CD4-positive, alpha-beta T cell treated with Interleukin-4 for 4 hours (primary cell): ENCODE results near the gene ENTPD2.

Experiments used
- DNase-seq: peaks from one replicate; pipeline ENCODE4 v3.0.0-alpha.2; 2020

Gene ENTPD2

DNA sequence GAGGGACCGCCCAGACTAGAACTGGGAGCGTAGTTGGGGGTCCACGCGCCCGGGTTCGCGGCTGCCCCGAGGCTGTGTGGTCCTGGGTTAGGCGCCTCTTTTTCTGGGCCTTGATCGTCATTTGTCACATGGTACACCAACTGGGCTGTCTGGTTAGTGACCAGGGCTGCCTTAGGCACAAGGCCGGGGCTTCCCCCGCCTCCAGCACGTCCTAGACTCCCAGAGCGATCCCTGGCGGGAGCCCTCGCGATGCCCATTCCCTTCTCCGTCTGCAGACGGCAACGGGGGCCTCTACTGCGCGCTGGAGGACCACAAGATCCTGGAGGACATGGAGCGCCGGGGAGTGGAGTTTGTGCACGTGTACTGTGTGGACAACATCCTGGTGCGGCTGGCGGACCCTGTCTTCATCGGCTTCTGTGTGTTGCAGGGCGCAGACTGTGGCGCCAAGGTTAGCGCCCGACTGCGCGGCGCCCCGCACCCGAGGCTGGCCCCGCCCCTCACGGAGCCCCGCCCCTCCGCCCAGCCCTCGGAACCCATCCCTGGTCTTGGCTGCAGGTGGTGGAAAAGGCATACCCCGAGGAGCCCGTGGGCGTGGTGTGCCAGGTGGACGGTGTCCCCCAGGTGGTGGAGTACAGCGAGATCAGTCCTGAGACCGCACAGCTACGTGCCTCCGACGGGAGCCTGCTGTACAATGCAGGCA is 25.0 kb upstream of the ENTPD2 start:
- no peak for DNase-seq

- peak; percentile 22 for DNase-seq
Observed at GRCh38 chr9:137077758-137078693, 24.2 kb upstream of the ENTPD2 start.

DNA sequence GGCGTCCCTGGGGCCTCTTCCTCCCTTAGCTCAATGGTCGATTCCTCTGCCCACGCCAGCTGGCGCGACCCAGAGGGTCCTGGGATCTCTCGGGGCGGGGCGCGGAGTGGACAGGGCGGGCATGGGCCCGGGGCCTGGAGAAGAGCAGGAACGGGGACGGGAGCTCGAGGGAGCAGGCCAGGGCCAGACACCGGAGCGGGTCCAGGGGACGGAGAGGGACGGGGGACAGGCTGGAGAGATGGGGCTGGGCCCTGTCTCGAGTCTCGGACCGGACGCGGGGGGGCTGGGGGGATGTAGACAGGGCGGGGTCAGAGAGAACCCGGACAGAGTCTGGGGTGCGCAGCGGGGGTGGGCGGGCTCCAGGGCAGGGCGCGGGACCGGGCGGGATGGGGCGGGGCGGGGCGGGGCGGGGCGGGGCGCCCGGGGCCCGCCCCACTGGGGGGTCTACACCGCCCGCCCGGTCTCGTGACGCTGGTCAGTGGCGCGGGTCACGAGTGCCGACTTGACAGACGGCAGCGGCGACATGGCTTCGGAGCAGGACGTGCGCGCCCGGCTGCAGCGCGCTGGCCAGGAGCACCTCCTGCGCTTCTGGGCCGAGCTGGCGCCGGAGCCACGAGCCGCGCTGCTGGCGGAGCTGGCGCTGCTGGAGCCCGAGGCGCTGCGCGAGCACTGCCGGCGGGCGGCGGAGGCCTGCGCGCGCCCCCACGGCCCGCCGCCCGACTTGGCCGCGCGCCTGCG is 23.3 kb upstream of the ENTPD2 start, which contains the start of gene UAP1L1:
UAP1L1 (plus strand) TSS at position 508 of the 738 bp plus-strand sequence; CDS start at position 524, 16 bp downstream.
- DNase-seq = peak; percentile 53

DNA sequence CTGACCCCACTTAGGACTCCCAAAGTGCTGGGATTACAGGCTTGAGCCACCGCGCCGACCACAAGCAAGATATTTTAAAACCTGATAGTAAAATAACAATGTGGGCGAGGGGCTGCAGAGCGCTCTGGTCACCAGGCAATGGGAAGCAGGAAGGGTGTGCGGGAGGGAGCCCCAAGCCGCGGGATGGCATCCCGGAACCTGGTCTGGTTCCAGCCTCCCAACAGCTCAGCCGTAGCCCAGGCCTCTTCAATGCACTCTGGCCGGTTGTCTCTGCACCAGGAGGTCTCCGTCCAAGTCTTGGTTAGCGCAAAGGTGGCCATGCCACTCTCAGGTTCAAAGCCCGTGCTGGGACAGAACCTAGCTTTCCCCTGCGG is 22.8 kb upstream of the ENTPD2 start:
- DNase-seq = no peak

DNA sequence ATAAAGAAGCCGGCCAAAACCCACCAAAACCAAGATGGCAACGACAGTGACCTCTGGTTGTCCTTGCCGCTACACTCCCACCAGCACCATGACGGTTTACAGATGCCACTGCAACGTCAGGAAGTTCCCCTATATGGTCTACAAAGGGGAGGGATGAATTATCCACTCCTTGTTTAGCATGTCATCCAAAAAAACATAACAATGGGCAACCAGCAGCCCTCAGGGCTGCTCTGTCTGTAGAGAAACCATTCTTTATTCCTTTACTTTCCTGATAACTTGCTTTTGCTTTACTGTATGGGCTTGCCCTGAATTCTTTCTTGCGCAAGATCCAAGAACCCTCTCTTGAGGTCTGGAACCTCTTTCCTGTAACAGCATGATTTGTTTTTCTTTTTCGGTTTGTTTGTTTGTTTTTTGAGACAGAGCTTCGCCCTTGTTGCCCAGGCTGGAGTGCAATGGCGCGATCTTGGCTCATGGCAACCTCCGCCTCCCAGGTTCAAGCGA is 21.5 kb upstream of the ENTPD2 start:
- no peak for DNase-seq

DNA sequence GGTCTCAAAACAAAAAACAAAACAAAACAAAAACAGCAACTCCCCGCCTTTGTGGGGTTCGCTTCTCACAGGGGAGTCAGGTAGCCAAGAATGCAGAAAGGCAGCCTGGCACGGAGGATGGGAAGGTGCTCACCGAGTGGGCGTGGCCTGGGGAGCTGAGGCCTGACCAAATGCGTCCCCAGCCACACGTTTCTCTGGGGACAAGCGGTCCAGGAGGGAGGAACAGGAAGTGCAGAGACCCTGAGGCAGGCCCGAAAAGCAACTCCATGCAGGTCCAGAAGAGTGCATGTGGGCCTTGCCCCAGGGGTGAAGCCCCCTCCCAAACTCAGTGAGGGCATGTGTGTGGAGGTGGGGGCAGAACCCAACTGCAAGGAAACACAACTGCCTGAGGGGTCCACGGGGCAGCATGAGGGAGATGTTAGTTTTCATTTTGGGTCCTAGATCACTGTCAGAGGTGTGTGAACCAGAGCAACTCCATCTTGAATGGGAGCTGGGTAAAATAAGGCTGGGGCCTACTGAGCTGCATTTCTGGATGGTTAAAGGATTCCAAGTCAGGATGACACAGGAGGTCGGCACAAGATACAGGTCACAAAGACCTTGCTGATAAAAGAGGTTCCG is 20.9 kb upstream of the ENTPD2 start:
- DNase-seq = no peak

- DNase-seq = no peak
Observed at GRCh38 chr9:137073992-137074399, 20.1 kb upstream of the ENTPD2 start.

GRCh38 chr9:137071282-137071681 is 17.4 kb upstream of the ENTPD2 start:
- no peak for DNase-seq

GRCh38 chr9:137070906-137071275 is 17.0 kb upstream of the ENTPD2 start:
- no peak for DNase-seq

- peak; percentile 81 for DNase-seq
Observed at GRCh38 chr9:137070201-137070905, 16.5 kb upstream of the ENTPD2 start, which contains the start of gene SAPCD2. Gene SAPCD2 (minus strand): TSS chr9:137070557. CDS start chr9:137070460, 97 bp downstream.

DNA sequence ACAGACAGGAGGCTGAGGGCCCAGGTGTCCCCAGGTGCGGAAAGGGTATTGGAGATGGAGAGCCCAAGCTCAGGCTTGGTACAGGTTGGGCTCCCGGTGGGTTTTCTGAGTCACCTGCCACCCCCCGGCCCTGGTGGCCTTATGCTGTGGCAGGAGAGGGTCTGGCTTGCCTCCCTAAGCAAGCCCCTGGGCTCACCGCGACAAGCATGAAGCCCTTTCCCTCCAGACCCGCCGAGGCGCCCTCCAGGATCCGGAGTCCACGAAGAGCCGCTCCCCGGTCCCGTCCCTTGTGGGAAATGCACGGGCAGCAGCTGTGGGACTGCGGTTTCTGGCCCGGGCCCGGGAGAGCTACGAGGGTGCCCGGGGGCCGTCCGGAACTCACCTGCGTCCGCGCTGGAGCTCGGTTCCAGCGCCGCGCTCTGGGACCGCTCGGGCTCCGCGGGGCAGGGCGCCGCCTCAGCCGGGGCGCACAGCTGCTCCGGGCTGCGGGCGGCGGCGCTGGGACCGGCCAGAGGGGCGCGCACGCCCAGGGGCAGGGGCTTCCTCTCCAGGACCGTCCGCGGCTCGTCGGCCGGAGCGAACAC is 15.7 kb upstream of the ENTPD2 start:
- no peak for DNase-seq

GRCh38 chr9:137068539-137069507 is 15.0 kb upstream of the ENTPD2 start:
- no peak for DNase-seq

DNA sequence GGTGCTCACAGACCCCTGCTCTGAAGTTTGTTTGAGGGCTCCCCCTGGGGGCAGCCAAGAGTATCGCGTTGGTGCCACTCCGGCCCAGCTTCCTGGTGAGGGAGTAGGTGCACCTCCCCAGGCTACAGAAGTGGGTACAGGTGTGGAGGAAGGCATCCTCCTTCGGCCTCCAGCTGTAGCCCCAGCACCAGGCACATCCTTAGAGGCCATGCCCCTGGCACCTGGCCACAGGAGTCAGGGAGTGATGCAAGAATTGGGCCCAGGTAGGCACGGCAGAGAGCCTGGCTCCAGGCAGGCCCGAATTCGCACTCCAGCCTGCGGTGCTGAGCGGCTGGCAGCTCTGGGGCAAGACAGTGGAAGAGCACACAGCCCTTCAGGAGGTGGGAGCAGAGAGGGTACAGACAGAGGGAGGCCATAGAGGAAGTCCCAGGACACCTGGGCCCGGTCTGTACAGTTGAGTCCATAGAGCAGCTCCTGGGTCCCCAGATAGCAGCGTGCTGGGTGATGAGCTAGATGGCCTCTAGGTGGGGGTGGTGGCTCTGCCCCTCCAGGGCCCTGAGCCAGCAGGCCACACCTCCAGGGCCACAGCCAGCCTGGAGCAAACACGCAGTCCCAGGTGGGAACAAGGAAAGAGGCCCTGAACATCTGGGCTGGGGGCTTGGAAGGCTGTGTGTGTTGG is 14.1 kb upstream of the ENTPD2 start:
- peak; percentile 87 for DNase-seq

DNA sequence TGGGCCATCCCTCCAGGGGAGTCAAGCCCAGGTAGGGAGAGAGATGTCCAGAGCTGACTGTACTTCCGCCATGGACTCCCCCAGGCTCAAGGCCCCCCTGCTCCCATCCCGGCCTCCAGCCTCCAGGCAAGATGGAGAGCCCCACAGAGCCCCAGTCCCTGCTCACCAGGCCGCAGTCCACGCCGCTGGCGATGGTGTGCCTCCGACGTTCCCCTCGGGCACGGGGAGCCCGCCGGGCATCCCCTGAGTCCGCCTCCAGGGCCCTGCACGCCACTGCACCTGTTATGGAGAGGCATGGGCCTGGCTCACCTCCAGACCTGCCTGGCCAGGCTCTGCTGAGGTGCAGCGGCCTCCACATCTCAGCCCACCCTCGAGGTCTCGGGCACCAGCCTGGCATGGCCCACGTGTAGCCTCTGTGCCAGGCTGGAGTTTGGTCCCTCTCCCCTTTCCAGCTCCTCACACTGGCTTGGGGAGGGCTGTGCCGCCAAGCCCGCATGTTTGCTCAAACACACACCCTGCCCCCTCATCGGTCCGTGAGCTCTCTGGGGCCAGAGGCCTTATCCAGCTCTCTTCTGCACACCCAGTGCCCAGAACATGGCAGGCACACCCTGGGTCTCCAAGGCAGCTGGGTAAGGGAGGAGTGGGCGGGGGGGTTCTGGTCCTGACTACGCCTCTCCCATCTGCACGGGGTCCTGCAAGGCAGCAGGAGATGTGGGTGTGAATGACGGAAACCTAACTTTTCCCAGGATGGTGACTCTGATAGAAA is 12.4 kb upstream of the ENTPD2 start:
- DNase-seq = no peak

- no peak for DNase-seq
Observed at GRCh38 chr9:137065336-137065967, 11.6 kb upstream of the ENTPD2 start.

GRCh38 chr9:137064880-137065164 is 11.0 kb upstream of the ENTPD2 start:
- no peak for DNase-seq

- DNase-seq = peak; percentile 45
Observed at GRCh38 chr9:137064027-137064879, 10.4 kb upstream of the ENTPD2 start.
